Caco-2 (cell line): Measurements from ENCODE around the gene MMP11. TPM values are rescaled to one million over a fixed set of nuclear protein-coding genes. Genes with fewer than 3 reads are reported as not detected.

ENCODE experiments used
- BruUV-seq: library from RNA; stranded (reverse); fragments of 400-500 nt; replicated peaks from 2 replicates; lab custom pipeline; 2021; lab: Mats Ljungman, UMichigan
- CTCF ChIA-PET: fragments of 300-600 bp; sonication (Branson Sonifier 250); formaldehyde crosslinking; loops from one replicate; lab custom pipeline; 2022; ENCODE audit warnings: antibody characterized with exemption; lab: Charles Lee
- POLR2A ChIA-PET: fragments of 300-600 bp; sonication (Branson Sonifier 250); formaldehyde crosslinking; loops from one replicate; lab custom pipeline; 2022; ENCODE audit warnings: antibody characterized with exemption; lab: Charles Lee
- DNase-seq, 2 experiments: peaks; one replicate each; pipeline versions ENCODE4 v3.0.0 to v3.0.0-alpha.2; 2020 to 2022
- H3K27me3 ChIP-seq: replicated peaks from 2 replicates; pipeline ENCODE4 v1.6.0; 2011; ENCODE audit warnings: low read length; ENCODE audit not compliant: control insufficient read depth, insufficient read depth
- H3K36me3 ChIP-seq: 2 replicates; pipeline ENCODE4 v1.5.1; 2011; ENCODE audit warnings: low read length; ENCODE audit not compliant: control insufficient read depth, insufficient read depth
- H3K4me1 ChIP-seq: fragments of 250-450 bp; sonication (Bioruptor Pico); 2 replicates; pipeline ENCODE4 v1.5.1; 2020; ENCODE audit warnings: mild to moderate bottlenecking
- H3K4me3 ChIP-seq: 2 replicates; pipeline ENCODE4 v1.5.1; 2011; ENCODE audit warnings: low read depth, mild to moderate bottlenecking, control low read depth, low read length
- H3K9me3 ChIP-seq: fragments of 250-450 bp; sonication (Bioruptor Pico); 2 replicates; pipeline ENCODE4 v1.5.1; 2020; ENCODE audit warnings: mild to moderate bottlenecking, moderate library complexity
- H3K27ac Mint-ChIP-seq: one replicate; pipeline ENCODE4 v1.8.0; 2022; ENCODE audit warnings: mixed read lengths; ENCODE audit not compliant: unreplicated experiment
- H3K27me3 Mint-ChIP-seq: one replicate; pipeline ENCODE4 v1.8.0; 2022; ENCODE audit warnings: mixed read lengths; ENCODE audit not compliant: insufficient read depth, unreplicated experiment
- H3K36me3 Mint-ChIP-seq: one replicate; pipeline ENCODE4 v1.8.0; 2022; ENCODE audit warnings: mild to moderate bottlenecking, mixed read lengths; ENCODE audit not compliant: insufficient read depth, unreplicated experiment
- H3K4me1 Mint-ChIP-seq: one replicate; pipeline ENCODE4 v1.8.0; 2022; ENCODE audit warnings: low read depth, mixed read lengths; ENCODE audit not compliant: unreplicated experiment
- H3K4me3 Mint-ChIP-seq: one replicate; pipeline ENCODE4 v1.8.0; 2022; ENCODE audit warnings: mild to moderate bottlenecking, moderate library complexity, mixed read lengths; ENCODE audit not compliant: unreplicated experiment
- H3K9me3 Mint-ChIP-seq: one replicate; pipeline ENCODE4 v1.8.0; 2022; ENCODE audit warnings: mixed read lengths; ENCODE audit not compliant: unreplicated experiment
- CTCF ChIP-seq, 2 experiments: fragments of 200-600 bp in 1 of 2; IDR thresholded peaks; 1 replicate in 1 of 2; 2 replicates in 1 of 2; pipeline versions ENCODE4 v1.5.1 to v1.8.0; 2011 to 2022; ENCODE audit warnings: antibody characterized with exemption in 1 of 2, control low read depth in 1 of 2, inconsistent platforms in 1 of 2, low read depth in 1 of 2, low read length in 1 of 2, mild to moderate bottlenecking in 1 of 2, moderate library complexity in 1 of 2; ENCODE audit not compliant: insufficient read depth in 1 of 2, severe bottlenecking in 1 of 2, unreplicated experiment in 1 of 2
- intact Hi-C: fragments of 100-400 bp; cut with micrococcal nuclease; formaldehyde crosslinking; loops from one replicate; pipeline ENCODE4 v1.10.0; 2022; ENCODE audit not compliant: unreplicated experiment
- total RNA-seq: library from RNA; stranded (reverse); gene quantifications from 2 replicates; pipeline ENCODE4 v1.2.3, GENCODE V29; 2022

MMP11 gene
- total RNA-seq, 1 experiment from 2014 or later, result 11.6 TPM

GRCh38 chr22:23754220-23754919 is 18.3 kb upstream of the MMP11 start, which contains the start of gene VPREB3:
Gene VPREB3, minus strand, starts transcription at chr22:23754425. Its CDS starts 62 bp downstream, at chr22:23754363.
- Histone ChIP-seq H3K4me3 (no peak within 1 kb of the TSS), H3K27me3 (no peaks in the 10 kb centered on the region), H3K9me3 (no peaks in the 10 kb centered on the region), H3K36me3 (no peaks in the 10 kb centered on the region), H3K4me1 (0 out of 2 replicates have a peak, but pooled peaks cover 3% of the 10 kb centered on the region)
- Mint-ChIP-seq H3K36me3 (no peaks in the 10 kb centered on the region), H3K4me1 (peaks cover 10% of the 10 kb centered on the region), H3K27ac (no peak within 1 kb of the TSS), H3K4me3 (no peak within 1 kb of the TSS), H3K27me3 (no peaks in the 10 kb centered on the region), H3K9me3 (no peaks in the 10 kb centered on the region)
- ChIA-PET CTCF (no interaction called here), POLR2A (interaction anchor here (0.5 to 0.6 kb wide), 2 partner anchors 50 to 103 kb away, joined by 3 to 5 read pairs; partner anchors contain the start of gene SLC2A11)
- no TSS peak for BruUV-seq
- DNase-seq, result no peak
- no peak for TF ChIP-seq CTCF (IDR thresholded peaks at IDR 0.05; ENCODE audit: insufficient read depth in 1 of 2, low read depth in 1 of 2, low read length in 1 of 2, severe bottlenecking in 1 of 2, unreplicated experiment in 1 of 2)
- intact Hi-C loops, result no loop called here

- Histone ChIP-seq H3K9me3 (no peaks in the 10 kb centered on the region), H3K27me3 (no peaks in the 10 kb centered on the region), H3K36me3 (no peaks in the 10 kb centered on the region), H3K4me3 (no peak overlapping the region), H3K4me1 (0 out of 2 replicates have a peak, but pooled peaks cover 3% of the 10 kb centered on the region)
- Mint-ChIP-seq H3K9me3 (no peaks in the 10 kb centered on the region), H3K27me3 (no peaks in the 10 kb centered on the region), H3K4me1 (peaks cover 2% of the 10 kb centered on the region), H3K4me3 (no peak overlapping the region), H3K27ac (no peak overlapping the region), H3K36me3 (no peaks in the 10 kb centered on the region)
- ChIA-PET CTCF (no interaction called here), POLR2A (interaction anchor here (0.6 kb wide), 1 partner anchor 16 kb away, joined by 3 read pairs; no protein-coding TSS in a partner anchor)
- BruUV-seq, result no TSS peak
- intact Hi-C loops, result no loop called here
- no peak for DNase-seq
- TF ChIP-seq CTCF (IDR thresholded peaks at IDR 0.05; ENCODE audit: insufficient read depth in 1 of 2, low read depth in 1 of 2, low read length in 1 of 2, severe bottlenecking in 1 of 2, unreplicated experiment in 1 of 2), result no peak
These were observed 17.5 kb upstream of the MMP11 start for GRCh38 chr22:23754980-23755636.

- intact Hi-C loops, result no loop called here
- Mint-ChIP-seq H3K27me3 (no peaks in the 10 kb centered on the region), H3K9me3 (no peaks in the 10 kb centered on the region), H3K4me1 (no peaks in the 10 kb centered on the region), H3K4me3 (no peak overlapping the region), H3K36me3 (no peaks in the 10 kb centered on the region), H3K27ac (no peak overlapping the region)
- DNase-seq, result no peak
- Histone ChIP-seq H3K4me3 (no peak overlapping the region), H3K27me3 (no peaks in the 10 kb centered on the region), H3K4me1 (0 out of 2 replicates have a peak, but pooled peaks cover 3% of the 10 kb centered on the region), H3K9me3 (no peaks in the 10 kb centered on the region), H3K36me3 (no peaks in the 10 kb centered on the region)
- POLR2A ChIA-PET, result interaction anchor here (0.6 kb wide), 1 partner anchor 15 kb away, joined by 3 read pairs; no protein-coding TSS in a partner anchor
- no peak for TF ChIP-seq CTCF (IDR thresholded peaks at IDR 0.05; ENCODE audit: insufficient read depth in 1 of 2, low read depth in 1 of 2, low read length in 1 of 2, severe bottlenecking in 1 of 2, unreplicated experiment in 1 of 2)
- no TSS peak for BruUV-seq
- CTCF ChIA-PET, result no interaction called here
These were observed 16.9 kb upstream of the MMP11 start for GRCh38 chr22:23755711-23756110.
